ENCODE measurements around the gene HS3ST6.

DNA sequence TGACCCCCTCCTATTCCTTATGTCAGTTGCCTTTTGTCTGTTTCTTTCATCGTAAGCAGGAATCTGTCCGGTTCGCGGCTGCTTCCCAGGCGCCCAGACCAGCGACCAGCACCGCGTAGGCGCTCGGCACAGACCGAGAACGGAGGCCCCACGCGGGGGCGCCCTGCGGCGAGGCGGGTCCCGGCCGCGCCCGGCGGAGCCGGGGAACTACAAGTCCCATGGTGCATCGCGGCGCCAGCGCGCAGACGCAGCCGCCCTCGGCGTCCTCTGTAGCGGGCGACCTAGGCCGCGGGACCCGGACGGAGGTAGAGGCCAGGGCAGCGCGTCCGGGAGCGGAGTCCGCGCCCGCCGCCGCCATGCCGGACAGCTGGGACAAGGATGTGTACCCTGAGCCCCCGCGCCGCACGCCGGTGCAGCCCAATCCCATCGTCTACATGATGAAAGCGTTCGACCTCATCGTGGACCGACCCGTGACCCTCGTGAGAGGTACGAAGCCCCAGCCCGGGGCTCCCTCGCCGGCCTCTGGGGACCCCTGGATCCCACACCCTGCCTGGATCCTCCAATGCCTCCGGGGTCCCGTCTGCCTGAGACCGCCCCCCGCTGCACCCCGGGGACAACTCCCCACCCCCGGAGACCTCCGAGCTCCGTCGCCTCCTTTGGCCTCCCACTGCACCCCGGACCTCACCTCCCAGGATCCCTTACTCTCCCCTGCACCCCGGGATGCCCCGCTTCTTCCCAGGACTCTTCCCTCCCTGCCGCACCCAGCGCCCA lies 41.2 kb upstream of the HS3ST6 start, which contains the start of gene NDUFB10:
- TF ChIP-seq, protein P1, sequence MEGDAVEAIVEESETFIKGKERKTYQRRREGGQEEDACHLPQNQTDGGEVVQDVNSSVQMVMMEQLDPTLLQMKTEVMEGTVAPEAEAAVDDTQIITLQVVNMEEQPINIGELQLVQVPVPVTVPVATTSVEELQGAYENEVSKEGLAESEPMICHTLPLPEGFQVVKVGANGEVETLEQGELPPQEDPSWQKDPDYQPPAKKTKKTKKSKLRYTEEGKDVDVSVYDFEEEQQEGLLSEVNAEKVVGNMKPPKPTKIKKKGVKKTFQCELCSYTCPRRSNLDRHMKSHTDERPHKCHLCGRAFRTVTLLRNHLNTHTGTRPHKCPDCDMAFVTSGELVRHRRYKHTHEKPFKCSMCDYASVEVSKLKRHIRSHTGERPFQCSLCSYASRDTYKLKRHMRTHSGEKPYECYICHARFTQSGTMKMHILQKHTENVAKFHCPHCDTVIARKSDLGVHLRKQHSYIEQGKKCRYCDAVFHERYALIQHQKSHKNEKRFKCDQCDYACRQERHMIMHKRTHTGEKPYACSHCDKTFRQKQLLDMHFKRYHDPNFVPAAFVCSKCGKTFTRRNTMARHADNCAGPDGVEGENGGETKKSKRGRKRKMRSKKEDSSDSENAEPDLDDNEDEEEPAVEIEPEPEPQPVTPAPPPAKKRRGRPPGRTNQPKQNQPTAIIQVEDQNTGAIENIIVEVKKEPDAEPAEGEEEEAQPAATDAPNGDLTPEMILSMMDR (conservative IDR thresholded peaks at IDR 0.05; ENCODE audit: low read length): peak; percentile 86
- TF ChIP-seq EZH2phosphoT487 (IDR thresholded peaks at IDR 0.05; ENCODE audit: borderline replicate concordance, low read depth, low read length): no peak

Data from OCI-LY7 (cell line).